Kidney tubule cell (primary cell): ENCODE data around the gene PKP4.

ENCODE experiments used
- DNase-seq: peaks from one replicate; pipeline ENCODE4 v3.0.0-alpha.2; 2018; ENCODE audit warnings: low spot score

Gene PKP4

GRCh38 chr2:158651358-158652057 is 194.8 kb downstream of the PKP4 start:
- no peak for DNase-seq

GRCh38 chr2:158655628-158656027 is 198.9 kb downstream of the PKP4 start:
- no peak for DNase-seq

GRCh38 chr2:158656492-158657229 is 199.9 kb downstream of the PKP4 start:
- no peak for DNase-seq

- no peak for DNase-seq
These were observed 201.6 kb downstream of the PKP4 start for GRCh38 chr2:158658396-158658795.

GRCh38 chr2:158659483-158659882 is 202.7 kb downstream of the PKP4 start:
- DNase-seq = peak; percentile 44

- no peak for DNase-seq
These were observed 204.5 kb downstream of the PKP4 start for GRCh38 chr2:158661231-158661630.

GRCh38 chr2:158662421-158662820 is 205.7 kb downstream of the PKP4 start:
- DNase-seq = no peak

- no peak for DNase-seq
These were observed 207.0 kb downstream of the PKP4 start for GRCh38 chr2:158663796-158664195.

- DNase-seq = no peak
These were observed 208.2 kb downstream of the PKP4 start for GRCh38 chr2:158664987-158665386.

- no peak for DNase-seq
These were observed 209.0 kb downstream of the PKP4 start for GRCh38 chr2:158665536-158666302.

- DNase-seq = no peak
These were observed 210.2 kb downstream of the PKP4 start for GRCh38 chr2:158666969-158667368.

- DNase-seq = peak; percentile 80
These were observed 210.8 kb downstream of the PKP4 start for GRCh38 chr2:158667586-158667985.

GRCh38 chr2:158668001-158668765 is 211.4 kb downstream of the PKP4 start:
- peak; percentile 4 for DNase-seq

GRCh38 chr2:158670292-158670691 is 213.5 kb downstream of the PKP4 start:
- no peak for DNase-seq

- DNase-seq = no peak
These were observed 214.9 kb downstream of the PKP4 start for GRCh38 chr2:158671360-158672245.

GRCh38 chr2:158676295-158676694 is 219.5 kb downstream of the PKP4 start:
- no peak for DNase-seq

GRCh38 chr2:158676696-158677095 is 219.9 kb downstream of the PKP4 start:
- DNase-seq = no peak

- DNase-seq = no peak
These were observed 220.8 kb downstream of the PKP4 start for GRCh38 chr2:158677542-158677941.

- no peak for DNase-seq
These were observed 225.1 kb downstream of the PKP4 start for GRCh38 chr2:158681816-158682215.

- no peak for DNase-seq
These were observed 228.9 kb downstream of the PKP4 start for GRCh38 chr2:158685646-158686045.

- no peak for DNase-seq
These were observed 229.5 kb downstream of the PKP4 start for GRCh38 chr2:158686210-158686691.
